Measurements from ENCODE around the gene EIF5. TPM values are rescaled to one million over a fixed set of nuclear protein-coding genes. Genes with fewer than 3 reads are reported as not detected.
A peak's percentile ranks its signal among the peaks of the same experiment; 100 is the strongest.

The EIF5 gene
- total RNA-seq (2021; ENCODE audit: unreplicated experiment) = 238 TPM
- 220 and 254 TPM in 2 replicates for polyA plus RNA-seq (2012)
- Bru-seq, nascent RNA = percentile 99 among the genes with signal in this experiment
- BruChase-seq, experiment 1, labeled RNA remaining after a 6-hour chase = percentile 98 among the genes with signal in this experiment
- percentile 99 among the genes with signal in this experiment for BruChase-seq, experiment 2, labeled RNA remaining after a 2-hour chase
- long read RNA-seq, full-length matches to known transcripts = 256 of 486 reads
- long read RNA-seq, partial matches to known transcripts = 163 of 486 reads
- long read RNA-seq, other reads (novel, unspliced or antisense) = 67 of 486 reads

DNA sequence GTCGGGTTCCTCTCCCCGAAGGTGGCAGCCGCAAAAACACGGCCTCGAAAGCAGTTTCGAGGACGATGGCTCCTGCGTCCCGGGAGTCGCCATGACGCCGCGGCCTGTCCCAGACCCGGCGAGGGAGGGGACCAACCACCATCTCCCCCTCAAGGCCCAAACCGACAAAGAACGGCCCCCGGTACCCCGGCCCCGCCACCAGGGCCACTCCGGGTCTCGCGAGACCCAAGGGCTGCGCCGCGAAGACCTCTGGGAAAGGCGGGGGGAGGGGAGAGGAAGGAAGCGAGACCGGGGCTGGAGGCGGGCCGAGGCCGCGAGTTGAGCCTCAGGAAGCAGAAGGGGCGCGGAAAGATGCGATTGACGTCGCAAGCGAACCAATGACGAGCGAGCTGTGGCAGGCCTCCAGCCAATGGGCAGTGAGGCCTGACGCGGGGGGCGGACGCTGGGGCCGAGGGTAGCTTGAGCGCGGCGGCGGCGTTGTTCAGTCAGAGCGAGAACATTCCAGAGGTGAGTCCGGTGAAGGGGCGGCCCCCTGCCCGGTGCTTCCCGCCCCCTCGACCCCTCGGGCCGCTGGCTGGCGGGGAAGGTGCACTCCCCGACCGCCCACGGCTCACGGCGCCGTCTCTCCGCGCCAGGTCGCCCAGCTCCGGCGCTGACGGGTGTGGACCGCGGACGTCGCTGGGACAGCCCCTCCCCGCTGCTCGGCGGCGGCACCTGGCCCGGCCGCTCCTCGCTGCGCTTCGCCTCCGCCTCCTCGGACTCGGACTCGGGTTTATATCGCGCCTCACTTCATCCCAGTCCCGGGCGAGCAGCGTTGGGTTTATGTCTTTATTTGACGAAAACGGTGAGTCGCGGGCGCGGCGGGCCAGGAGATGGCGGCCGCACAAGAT lies at the start of gene EIF5:
TSS of gene EIF5 (plus strand) at position 484 of the 890 bp plus-strand sequence. CDS start 1,624 bp downstream, outside the sequence.
- DNase-seq (ENCODE audit: low read depth, low spot score) (peak; percentile 96), ATAC-seq (peak; percentile 92)
- Histone ChIP-seq H3K9me3 (ENCODE audit: control insufficient read depth in 1 of 2, insufficient read depth in 1 of 2, low read depth in 1 of 2, low read length in 2 of 2) (no peaks in the 10 kb centered on the region), H3K4me1 (ENCODE audit: control insufficient read depth in 1 of 2, insufficient read depth in 2 of 2, low read length in 2 of 2) (peaks cover 9 to 18% of the 10 kb centered on the region in 2 experiments; a peak in 3 of 4 replicates), H3K9ac (ENCODE audit: low read length) (peak within 1 kb of the TSS; percentile 98), H3K27ac (ENCODE audit: low read depth, low read length) (peak within 1 kb of the TSS; percentile 99), H3K27me3 (ENCODE audit: insufficient read depth, low read length) (no peaks in the 10 kb centered on the region), H2AFZ (ENCODE audit: low read depth, low read length, poor library complexity, severe bottlenecking) (no peak within 1 kb of the TSS), H3K9me2 (ENCODE audit: insufficient read depth) (no peaks in the 10 kb centered on the region), H4K20me1 (ENCODE audit: insufficient read depth) (peaks cover 32% of the 10 kb centered on the region; the same call in 1 of the 2 replicates), H3K36me3 (ENCODE audit: control insufficient read depth in 1 of 2, insufficient read depth in 2 of 2, low read length in 2 of 2) (peaks cover 35 to 39% of the 10 kb centered on the region in 2 experiments), H3K79me2 (ENCODE audit: insufficient read depth, low read length) (peaks cover 57% of the 10 kb centered on the region), H3K4me2 (ENCODE audit: low read length) (peak within 1 kb of the TSS; percentile 90), H3K4me3 (replicated peaks in 1 of 2; ENCODE audit: low read depth in 1 of 2, low read length in 2 of 2) (peak within 1 kb of the TSS; percentile 86 to 89)
- ChIA-PET POLR2A (interaction anchor here (0.6 to 3.3 kb wide), 14 partner anchors 10 to 159 kb away, joined by 3 to 31 read pairs (median 3); no protein-coding TSS in a partner anchor), CTCF (interaction anchor here (0.7 to 1.2 kb wide), 3 partner anchors 38 to 259 kb away, joined by 3 to 6 read pairs (median 4); no protein-coding TSS in a partner anchor), RAD21 (ENCODE audit: low non-redundant PET in 1 of 2, low total read pairs in 2 of 2, uncharacterized antibody in 2 of 2, unreplicated experiment in 2 of 2) (interaction anchor here in 1 of 2 experiments (1.0 kb wide), 1 partner anchor 38 kb away, joined by 3 read pairs; no protein-coding TSS in a partner anchor)
- intact Hi-C loops (cut with micrococcal nuclease) = loop anchor here (5.0 kb wide), 1 partner anchor 53 kb away; the partner anchor contains the start of gene MARK3
- BruUV-seq (replicated peaks) = no TSS peak
- TF ChIP-seq YY1 (IDR thresholded peaks at IDR 0.05; ENCODE audit: extremely low read depth, insufficient replicate concordance, low read depth, low read length) (peak; percentile 86), ZNF274 (IDR thresholded peaks at IDR 0.05; ENCODE audit: low read depth, low read length) (no peak), SP1 (IDR thresholded peaks at IDR 0.05; ENCODE audit: low read depth) (peak; percentile 99), FOSL1 (IDR thresholded peaks at IDR 0.05; ENCODE audit: low read depth) (no peak), ZFX (IDR thresholded peaks at IDR 0.05) (peak; percentile 83), RAD21 (IDR thresholded peaks at IDR 0.05; ENCODE audit: low read depth) (no peak), JUND (IDR thresholded peaks at IDR 0.05) (no peak; the same call in 1 of the 2 replicates), ELF1 (IDR thresholded peaks at IDR 0.05; ENCODE audit: borderline replicate concordance, low read depth) (no peak; the same call in 1 of the 2 replicates), EZH2 (IDR thresholded peaks at IDR 0.05) (no peak), TCF7L2 (IDR thresholded peaks at IDR 0.05; ENCODE audit: borderline replicate concordance, extremely low read depth, insufficient read depth, insufficient read length) (peak; percentile 25), CBX3 (IDR thresholded peaks at IDR 0.05; ENCODE audit: low read depth) (no peak), CEBPB (IDR thresholded peaks at IDR 0.05; ENCODE audit: low read depth) (no peak), POLR2AphosphoS5 (IDR thresholded peaks at IDR 0.05; ENCODE audit: low read depth, low read length) (peak; percentile 98), SIN3A (IDR thresholded peaks at IDR 0.05; ENCODE audit: low read depth) (peak; percentile 94)
- TF ChIP-seq, protein P1, sequence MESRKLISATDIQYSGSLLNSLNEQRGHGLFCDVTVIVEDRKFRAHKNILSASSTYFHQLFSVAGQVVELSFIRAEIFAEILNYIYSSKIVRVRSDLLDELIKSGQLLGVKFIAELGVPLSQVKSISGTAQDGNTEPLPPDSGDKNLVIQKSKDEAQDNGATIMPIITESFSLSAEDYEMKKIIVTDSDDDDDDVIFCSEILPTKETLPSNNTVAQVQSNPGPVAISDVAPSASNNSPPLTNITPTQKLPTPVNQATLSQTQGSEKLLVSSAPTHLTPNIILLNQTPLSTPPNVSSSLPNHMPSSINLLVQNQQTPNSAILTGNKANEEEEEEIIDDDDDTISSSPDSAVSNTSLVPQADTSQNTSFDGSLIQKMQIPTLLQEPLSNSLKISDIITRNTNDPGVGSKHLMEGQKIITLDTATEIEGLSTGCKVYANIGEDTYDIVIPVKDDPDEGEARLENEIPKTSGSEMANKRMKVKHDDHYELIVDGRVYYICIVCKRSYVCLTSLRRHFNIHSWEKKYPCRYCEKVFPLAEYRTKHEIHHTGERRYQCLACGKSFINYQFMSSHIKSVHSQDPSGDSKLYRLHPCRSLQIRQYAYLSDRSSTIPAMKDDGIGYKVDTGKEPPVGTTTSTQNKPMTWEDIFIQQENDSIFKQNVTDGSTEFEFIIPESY (IDR thresholded peaks at IDR 0.05; ENCODE audit: extremely low read depth, insufficient replicate concordance, low read length) = peak; percentile 98
- TF ChIP-seq, protein P2, sequence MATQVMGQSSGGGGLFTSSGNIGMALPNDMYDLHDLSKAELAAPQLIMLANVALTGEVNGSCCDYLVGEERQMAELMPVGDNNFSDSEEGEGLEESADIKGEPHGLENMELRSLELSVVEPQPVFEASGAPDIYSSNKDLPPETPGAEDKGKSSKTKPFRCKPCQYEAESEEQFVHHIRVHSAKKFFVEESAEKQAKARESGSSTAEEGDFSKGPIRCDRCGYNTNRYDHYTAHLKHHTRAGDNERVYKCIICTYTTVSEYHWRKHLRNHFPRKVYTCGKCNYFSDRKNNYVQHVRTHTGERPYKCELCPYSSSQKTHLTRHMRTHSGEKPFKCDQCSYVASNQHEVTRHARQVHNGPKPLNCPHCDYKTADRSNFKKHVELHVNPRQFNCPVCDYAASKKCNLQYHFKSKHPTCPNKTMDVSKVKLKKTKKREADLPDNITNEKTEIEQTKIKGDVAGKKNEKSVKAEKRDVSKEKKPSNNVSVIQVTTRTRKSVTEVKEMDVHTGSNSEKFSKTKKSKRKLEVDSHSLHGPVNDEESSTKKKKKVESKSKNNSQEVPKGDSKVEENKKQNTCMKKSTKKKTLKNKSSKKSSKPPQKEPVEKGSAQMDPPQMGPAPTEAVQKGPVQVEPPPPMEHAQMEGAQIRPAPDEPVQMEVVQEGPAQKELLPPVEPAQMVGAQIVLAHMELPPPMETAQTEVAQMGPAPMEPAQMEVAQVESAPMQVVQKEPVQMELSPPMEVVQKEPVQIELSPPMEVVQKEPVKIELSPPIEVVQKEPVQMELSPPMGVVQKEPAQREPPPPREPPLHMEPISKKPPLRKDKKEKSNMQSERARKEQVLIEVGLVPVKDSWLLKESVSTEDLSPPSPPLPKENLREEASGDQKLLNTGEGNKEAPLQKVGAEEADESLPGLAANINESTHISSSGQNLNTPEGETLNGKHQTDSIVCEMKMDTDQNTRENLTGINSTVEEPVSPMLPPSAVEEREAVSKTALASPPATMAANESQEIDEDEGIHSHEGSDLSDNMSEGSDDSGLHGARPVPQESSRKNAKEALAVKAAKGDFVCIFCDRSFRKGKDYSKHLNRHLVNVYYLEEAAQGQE (IDR thresholded peaks at IDR 0.05; ENCODE audit: low read depth) = no peak
- TF ChIP-seq, protein P3, sequence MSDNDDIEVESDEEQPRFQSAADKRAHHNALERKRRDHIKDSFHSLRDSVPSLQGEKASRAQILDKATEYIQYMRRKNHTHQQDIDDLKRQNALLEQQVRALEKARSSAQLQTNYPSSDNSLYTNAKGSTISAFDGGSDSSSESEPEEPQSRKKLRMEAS (IDR thresholded peaks at IDR 0.05) = peak; percentile 76

All from HCT116 (cell line).